Stimulated activated CD8-positive, alpha-beta memory T cell treated with anti-CD3 and anti-CD28 coated beads, Interleukin-7, amount 100 ng/mL, for 1 hour (primary cell): ENCODE data around the gene C1QTNF6.
"Not testable (repeated sequence)": the region's sequence is repeated elsewhere in the genome, so short reads cannot be mapped to it uniquely, and the experiment has no call there.

Experiments
- DNase-seq, 2 donors: peaks; one replicate each; pipeline ENCODE4 v3.0.0-alpha.2; 2020; ENCODE audit warnings: low read depth in 2 of 2

C1QTNF6 gene

DNA sequence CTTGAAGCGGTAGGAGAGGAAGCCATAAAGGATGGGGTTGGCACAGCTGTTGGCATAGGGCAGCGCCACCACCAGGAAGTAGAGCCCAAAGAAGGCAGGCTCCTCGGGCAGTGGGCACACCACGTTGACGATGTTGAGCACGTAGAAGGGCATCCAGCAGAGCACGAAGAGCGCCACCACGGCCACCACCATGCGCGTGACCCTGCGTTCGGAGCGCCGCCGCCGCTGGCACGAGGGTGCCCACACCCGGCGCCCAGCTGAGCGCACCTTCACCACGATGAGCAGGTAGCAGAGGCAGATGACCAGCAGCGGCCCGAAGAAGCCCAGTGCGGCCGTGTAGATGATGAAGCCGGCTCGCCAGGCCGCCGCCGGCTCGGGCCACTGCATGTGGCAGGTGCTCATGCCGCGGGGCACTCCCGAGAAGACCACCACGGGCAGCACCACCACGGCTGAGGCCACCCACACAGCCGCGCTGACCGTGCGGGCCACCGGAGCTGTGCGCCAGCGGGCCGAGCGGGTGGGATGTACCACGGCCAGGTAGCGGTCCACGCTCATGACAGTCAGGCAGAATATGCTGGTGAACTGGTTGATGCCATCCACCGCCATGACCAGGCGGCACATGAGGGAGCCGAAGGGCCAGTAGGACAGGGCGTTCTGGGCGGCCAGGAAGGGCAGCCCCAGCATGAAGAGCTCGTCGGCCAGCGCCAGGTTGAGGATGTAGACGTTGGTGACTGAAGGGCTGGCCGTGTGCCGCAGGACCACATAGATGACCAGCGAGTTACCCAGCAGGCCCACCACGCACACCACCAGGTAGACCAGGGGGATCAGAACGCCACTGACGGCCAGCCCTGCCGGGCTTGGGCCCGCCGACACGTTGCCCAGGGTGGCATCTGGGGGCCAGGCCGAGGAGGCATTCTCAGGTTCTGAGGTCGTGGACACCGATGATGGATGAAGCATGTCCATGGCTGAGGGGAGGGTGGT lies 19.1 kb upstream of the C1QTNF6 start:
- no peak for DNase-seq

DNA sequence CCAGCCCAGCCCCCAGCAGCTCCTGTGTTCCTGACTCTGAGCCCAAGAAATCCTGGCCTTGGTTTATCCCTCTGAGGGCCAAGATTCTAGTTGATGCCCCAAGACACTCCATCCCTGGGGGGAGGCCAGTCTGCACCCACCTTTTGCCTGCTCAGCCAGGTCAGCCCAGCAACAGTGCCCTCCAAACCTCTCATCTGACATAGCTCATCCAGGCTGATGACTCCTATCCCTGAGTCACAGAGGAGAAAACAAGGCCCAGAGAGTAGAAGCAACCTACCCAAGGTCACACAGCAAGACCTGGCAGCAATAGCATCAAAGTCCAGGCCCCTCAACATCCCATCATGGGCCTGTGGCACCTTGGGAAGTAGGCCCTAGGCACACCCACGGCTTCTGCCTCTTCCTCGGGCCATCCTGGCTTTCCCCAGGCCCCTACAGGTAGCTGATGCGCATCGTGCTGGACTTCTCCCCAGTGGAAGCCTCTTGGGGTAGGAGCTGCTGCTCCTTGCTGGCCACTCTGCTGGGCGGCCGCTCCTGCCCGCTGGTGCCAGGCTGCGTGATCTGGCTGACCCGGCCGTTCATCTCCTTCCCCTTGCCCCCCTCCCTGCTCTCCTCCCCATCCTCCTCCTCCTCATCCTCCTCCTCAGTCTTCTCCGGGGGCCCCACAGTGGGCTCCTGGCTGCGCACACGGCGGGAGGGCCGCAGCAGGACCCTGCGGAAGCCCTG lies 18.2 kb upstream of the C1QTNF6 start:
- DNase-seq = no peak

DNA sequence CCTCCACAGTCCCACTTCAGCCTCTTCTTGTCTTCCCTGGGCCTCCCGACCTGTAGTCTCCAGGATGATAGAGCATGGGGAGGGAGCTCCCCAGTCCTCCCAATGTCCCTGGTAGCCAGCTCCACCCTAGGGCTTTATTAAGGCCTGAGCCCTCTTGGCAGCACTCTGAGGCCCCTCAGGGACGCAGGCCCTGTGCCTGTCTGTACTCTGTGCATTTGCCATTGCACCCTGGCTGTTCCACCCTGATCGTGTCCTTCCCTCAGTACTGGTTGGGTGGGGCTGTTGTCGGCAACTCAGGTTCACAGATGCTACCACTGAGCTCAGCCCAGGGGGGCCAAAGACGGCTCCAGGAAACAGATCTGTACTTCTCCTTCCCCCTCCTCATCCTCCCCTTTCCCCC lies 17.0 kb upstream of the C1QTNF6 start:
- no peak for DNase-seq

DNA sequence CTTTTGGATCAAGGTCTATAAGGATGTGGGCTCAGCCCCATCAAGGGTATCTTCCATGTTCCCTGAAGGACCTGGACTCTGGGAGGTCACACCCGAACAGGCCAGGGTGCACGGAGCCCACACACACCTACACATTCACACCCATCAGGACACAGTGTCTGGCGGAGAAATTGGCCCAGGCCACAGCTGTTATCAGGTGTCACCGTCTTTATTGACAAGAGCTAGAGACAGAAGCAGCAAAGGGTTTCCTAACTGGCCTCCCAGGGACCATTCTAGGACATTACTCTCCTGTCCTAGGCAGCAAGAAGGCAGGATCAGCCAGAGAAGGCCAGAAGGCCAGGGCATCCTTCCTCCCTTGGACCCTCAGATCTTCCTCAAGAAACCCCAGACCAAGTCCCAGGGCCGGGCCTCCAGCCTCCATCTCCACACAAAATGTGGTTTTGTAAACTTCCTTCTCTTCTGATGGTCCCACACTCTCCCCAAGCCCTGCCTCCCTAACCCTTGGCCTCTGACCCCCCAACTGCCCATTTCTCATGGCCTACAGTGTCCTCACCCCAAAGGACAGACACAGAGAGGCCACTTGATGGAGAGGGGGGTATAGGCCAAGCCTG lies 16.1 kb upstream of the C1QTNF6 start:
- DNase-seq = no peak

DNA sequence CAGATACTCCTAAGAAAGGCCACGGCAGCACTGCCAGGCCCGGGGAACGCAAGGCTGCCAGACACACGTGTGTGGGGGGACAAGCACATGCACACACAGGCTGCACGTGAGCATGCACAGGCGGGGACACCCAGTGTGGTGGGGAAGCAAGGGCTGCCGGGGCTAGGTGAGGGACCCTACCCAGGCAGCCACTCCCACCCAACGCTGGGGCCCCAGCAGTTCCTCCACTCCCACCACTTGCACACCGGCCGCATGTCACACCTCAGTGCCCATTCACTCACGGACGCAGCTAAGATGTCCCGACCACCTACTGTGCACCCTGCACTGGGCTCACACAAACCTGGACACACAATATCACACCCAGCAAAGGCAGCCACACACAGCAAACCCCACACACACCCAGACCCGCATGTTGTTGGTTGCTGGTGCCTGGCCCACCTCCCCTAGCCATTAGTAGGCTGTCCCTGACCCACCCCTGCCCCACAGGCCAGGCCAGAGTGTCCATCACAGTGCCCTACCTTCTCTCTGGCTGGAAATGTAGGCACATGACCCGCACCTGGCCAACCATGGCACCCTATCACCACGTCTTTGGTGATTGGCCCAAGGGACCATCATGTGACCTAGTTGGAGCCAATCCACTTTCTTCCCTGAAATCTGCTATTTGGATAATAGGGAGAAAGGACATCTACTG lies 15.5 kb upstream of the C1QTNF6 start:
- DNase-seq = no peak

DNA sequence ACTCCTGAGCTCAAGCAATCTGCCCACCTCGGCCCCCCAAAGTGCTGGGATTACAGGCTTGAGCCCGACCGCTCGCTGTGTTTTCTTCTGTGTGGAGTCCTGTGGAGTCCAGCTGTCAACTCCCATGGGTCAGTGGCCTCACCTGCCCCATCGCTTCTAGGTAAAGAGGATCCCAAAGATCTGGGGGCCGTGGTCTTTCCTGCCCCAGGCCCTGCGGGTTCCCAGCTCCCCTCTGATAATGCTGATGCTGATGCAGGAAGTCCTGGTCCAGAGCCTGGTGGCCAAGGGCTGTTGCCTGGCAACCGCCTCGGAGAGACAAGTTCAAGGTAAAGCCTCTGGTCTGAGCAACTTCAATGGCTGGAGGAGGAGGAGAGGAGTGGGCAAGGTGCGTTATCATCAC lies 14.7 kb upstream of the C1QTNF6 start:
- DNase-seq = no peak

DNA sequence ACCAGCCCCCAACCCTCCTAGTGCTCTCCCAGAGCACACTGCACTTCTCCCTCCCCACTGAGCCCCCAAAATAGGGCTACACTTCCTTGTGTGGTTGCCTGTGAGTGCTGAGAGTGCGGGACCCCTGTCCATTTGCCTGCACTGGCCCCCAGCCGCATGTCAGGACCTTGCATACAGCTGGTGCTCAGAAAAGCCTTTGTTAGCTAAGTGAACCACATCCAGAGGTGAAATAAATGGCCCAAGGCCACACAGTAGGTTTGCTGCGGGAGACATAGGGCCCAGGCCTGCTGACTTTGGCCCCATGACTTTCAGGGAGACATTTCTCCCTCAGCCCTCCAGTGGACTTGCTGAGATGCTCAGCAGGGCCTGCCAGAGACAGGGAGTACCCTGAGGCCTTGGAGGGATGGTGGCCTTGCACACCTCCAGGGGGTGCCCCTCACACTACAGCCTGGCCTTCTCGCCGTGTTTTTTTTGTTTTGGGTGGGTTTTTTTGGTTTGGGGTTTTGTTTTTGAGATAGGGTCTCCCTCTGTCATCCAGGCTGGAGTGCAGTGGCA lies 14.0 kb upstream of the C1QTNF6 start:
- DNase-seq = no peak

DNA sequence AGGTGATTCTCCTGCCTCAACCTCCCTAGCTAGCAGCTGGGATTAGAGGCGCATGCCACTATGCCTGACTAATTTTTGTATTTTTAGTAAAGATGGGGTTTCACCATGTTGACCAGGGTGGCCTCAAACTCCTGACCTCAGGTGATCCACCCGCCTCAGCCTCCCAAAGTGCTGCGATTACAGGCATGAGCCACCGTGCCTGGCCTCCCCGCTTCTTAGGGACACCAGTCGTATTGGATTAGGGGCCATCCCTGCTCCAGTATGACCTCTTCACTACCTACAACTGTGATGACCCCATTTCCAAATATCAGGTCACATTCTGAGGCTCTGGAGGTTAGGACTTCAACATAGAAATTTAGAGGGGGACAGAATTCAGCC lies 13.4 kb upstream of the C1QTNF6 start:
- not testable (repeated sequence) for DNase-seq

DNA sequence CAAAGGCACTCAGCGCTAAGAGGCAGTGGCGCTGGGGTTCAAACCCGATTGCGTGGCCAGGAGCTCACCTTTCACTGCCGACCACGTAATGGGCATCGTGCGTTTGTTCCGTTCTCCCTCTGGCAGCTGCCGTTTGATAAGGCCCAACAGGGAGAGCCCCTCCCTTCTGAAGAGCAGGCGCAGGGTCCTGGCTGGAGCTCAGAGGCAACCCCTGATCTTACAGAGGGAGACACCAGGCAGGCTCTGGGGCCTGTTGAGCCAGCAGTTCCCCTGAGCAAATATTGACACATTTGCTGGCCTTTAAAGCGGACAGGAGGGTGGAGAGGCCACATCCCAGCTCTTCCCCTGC lies 11.7 kb upstream of the C1QTNF6 start:
- no peak for DNase-seq

DNA sequence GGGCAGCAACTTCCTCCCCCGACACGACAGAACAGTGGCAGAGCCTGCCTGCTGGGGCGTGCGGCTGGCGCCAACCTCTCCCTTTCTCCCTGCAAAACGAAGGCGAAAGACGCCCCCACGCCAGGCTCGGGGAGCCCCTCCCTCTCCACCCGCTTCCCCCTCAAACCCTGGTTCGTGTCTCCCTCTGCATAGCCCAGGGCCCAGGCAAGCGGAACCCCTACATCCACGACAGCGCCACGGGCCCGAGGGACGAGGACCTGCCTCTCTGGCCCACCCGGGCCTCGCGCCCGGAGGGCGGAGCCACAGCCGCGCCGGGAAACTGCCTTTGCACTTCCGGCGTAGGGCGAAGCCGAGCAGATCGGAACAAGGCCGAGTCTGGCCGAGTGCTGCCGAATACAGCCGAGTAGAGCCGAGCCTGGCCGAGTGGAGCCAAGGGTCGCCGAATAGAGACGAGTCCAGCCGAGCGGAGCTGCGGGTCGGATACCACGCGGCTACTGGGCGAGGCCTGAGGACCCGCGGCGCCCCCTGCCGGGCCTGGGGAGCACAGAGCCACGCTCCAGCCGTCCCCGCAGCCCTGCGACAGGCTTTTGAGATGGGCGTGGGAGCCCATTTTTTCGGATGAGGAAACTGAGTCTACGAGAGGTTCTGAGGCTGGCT lies 11.2 kb upstream of the C1QTNF6 start:
- DNase-seq = peak; percentile 99

DNA sequence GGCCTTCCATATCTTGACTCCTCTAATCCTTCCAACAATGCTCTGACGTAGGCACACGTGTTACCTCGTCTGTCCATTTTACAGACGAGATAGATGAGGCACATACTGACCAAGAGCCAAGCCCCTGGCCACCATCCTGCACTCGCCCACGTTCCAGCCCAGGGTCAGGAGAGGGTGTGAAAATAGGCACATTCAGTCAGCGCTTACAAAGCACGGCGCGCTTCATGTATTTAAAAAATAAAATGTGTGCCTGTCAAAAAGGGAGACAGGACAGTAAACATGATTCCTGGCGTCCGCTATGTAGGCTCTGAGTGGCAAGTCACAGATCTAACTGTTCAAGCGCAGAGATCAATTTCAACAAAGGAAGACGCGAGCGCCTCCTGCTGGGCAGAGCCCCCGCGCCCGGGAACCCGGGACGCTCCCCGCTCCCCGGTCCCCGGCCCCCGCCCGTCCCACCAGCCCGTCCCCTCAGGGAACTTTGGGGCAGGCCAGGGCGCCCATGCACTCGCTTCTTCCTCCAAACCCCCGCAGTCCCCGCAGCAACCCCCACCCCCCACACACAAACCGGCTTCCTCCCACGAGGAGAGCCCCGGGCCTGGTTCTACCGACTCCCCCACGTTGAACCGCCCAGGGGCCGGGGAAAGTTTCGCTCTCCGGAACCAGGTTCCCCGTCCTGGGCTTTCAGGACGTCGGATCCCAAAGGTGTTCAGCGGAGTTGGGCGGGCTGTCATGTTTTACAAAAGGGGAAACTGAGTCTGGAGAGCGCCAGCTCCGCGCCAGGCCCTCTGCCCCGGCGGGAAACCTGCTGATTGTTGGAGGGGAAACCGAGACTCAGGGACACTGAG lies 10.4 kb upstream of the C1QTNF6 start:
- DNase-seq = peak; percentile 88 to 91

DNA sequence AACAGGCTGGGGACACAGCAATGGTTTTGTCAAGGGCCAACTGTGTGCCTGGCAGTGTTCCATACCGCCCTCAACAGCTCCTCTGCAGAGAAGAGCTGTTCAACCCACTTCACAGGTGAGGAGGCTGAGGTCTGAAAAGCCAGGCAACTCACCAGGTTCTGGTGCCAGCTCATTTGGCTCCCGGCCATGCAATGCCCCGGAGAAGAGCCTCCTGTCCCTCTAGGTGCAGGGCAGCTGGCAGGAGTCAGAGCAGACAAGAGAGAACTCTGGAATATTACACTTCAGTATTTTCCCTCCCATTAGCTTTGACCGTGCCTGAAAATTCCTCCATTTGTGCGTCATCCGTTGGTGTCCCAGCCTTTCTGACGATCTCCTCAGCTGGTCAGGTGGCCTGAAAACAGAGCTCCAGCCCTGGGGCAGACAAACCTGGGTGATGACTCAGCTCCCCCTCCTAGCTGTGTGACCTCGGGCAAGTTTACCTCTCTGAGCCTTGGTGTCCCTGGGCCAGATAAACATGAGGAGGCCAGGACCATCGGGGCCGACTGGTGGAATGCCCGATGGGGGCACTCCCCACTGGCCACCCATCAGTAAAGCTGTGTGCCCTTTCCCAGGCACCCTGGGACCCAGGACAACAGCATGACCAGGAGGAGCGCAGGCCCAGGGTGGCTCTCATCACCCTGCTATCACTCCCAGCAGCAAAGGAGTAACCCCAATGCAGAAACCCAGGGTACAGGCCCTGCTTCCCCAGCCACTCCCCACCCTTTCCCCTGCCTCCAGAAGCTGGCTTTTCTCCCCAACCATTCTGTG lies 9.6 kb upstream of the C1QTNF6 start:
- DNase-seq = no peak

DNA sequence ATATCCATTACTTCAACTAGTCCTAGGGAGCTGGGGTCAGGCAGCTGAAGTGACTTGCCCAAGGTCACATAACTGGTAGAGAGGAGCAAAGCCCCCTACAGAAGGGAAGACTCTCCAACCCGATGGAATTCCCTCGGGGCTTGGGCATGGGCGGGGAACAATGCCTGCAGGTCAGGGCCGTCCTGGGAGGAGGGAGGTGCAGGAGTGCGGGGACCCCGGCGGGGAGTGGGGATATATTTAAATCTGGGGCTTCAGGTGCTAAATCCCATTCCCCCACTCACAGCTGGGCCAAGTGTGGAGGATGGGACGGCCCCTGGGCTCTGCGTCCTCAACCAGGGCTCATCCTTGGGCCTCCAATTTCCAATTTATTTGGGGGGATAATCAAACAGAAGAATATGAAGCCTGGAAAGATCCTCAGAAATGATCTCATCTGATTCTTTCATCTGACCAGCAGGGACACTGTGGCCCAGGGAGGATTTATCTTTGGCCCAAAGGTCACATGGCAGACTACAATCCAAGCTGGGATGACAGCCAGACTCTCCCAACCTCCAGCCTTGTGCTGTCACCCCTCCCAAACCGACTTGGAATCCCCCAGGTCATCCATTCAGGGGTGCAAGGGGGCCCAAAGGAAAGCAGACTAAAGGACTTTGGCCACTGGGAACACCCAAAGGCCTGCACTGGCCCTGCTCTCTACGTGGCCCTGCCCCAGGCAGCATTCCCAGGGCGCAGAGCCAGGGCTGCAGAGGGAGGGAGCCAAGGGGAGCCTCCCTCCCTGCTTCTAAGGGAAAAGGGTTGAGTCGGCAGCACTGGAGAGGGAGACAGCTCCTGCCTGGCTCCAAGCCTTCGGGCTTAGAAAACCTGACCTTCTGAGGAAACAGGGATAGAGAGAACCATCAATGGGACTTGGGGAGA lies 8.7 kb upstream of the C1QTNF6 start:
- no peak for DNase-seq

DNA sequence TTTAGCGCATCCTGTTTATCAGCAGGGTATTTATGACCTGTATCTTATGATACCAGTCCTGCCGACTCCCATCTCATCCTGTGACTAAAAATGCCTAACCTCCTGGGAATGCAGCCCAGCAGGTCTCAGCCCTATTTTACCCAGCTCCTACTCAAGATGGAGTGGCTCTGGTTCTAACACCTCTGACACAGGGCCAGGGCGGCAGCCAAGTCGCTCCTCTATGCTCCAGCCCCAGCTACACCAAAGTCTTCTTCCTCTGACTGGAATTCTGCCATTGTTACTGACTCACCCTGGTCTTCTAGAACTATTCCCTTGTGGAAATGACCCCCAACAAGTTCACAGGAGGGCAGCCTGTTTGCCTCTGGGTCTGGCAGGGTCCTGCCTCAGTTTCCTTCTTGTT lies 7.9 kb upstream of the C1QTNF6 start:
- DNase-seq = no peak

DNA sequence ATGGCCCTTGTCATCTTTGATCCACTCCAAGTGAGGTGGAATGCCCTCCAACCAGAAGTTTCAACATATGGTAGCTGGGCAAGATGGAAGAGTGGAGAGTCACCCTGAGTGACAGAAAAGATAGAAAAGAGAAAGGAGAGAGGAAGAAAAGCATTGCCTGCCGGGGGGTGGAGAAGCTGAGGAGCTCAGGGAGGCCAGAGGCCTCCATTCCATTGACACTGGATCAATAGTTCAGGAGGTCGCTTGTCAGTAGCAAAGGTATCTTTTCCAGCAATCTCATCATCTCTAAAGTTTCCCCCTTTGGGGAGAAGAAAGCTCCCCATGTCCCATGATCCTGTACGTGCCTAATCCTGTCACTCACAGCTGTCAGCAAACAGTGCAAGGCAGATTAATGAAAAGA lies 6.7 kb upstream of the C1QTNF6 start:
- no peak for DNase-seq

DNA sequence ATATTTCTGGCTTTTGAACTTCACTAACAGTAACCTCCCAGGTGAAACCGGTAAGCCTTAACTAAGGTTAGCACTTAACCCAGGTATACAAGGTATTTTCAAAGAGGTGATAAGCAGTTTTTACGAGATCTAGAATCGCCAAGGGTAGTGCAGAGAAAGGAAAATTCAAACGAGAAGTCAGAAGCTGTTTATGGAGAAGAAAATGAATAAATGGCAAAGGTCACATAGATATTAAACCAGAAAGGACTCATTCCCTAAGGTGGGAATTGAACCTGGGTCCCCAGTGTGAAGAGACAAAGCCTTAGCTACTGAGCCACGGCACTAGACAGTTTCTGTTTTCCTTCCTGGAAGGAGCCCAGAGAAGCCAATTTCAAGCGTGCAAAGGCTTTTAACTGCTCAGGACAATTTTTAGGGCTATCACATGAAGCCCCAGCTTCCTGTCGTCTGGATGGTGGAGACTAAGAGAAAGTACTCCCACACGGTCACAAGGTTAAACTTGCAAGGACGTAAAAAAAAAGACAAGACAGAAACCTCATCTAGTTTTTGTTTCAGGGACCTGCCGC lies 5.7 kb upstream of the C1QTNF6 start:
- DNase-seq = no peak

DNA sequence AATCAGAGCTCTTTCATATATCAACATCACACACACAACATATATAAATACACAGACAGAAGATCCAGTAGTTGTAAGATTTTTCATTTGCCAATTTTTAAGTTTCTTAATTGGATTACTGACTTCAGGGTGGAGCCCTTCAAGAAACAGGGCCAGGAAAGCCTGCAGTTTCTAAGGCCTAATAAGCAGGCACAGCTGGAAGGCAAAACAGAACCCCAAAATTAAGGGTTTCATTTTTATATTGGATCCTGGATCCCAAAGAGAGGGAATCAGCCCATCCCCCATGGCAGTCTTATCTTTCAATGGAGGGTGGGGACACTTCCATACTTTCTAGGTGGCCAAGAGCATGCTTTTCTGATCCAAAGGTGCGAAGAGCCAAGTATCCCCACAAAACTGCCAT lies 4.7 kb upstream of the C1QTNF6 start:
- DNase-seq = no peak

DNA sequence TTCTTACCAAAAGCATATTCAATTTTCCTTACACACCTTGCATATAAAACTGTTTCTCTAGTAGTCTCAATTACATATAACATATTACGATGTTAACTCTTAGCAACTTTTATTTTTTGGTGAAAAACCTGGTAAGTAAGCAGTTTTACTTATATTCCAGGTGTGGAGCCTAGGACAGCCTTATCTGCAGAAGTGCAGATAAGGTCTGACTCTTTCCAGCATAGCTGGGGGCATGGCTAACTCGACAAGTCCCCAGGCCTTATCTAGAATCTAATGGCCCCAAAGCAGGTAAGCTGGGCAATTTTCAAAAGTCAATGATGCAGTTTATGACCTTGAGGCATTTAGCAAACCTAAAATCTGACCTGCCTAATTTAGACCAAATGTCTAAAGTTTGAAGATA lies 4.2 kb upstream of the C1QTNF6 start:
- DNase-seq = no peak
